ENCODE results near the gene ASB6.

ASB6 gene, protein sequence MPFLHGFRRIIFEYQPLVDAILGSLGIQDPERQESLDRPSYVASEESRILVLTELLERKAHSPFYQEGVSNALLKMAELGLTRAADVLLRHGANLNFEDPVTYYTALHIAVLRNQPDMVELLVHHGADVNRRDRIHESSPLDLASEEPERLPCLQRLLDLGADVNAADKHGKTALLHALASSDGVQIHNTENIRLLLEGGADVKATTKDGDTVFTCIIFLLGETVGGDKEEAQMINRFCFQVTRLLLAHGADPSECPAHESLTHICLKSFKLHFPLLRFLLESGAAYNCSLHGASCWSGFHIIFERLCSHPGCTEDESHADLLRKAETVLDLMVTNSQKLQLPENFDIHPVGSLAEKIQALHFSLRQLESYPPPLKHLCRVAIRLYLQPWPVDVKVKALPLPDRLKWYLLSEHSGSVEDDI

DNA sequence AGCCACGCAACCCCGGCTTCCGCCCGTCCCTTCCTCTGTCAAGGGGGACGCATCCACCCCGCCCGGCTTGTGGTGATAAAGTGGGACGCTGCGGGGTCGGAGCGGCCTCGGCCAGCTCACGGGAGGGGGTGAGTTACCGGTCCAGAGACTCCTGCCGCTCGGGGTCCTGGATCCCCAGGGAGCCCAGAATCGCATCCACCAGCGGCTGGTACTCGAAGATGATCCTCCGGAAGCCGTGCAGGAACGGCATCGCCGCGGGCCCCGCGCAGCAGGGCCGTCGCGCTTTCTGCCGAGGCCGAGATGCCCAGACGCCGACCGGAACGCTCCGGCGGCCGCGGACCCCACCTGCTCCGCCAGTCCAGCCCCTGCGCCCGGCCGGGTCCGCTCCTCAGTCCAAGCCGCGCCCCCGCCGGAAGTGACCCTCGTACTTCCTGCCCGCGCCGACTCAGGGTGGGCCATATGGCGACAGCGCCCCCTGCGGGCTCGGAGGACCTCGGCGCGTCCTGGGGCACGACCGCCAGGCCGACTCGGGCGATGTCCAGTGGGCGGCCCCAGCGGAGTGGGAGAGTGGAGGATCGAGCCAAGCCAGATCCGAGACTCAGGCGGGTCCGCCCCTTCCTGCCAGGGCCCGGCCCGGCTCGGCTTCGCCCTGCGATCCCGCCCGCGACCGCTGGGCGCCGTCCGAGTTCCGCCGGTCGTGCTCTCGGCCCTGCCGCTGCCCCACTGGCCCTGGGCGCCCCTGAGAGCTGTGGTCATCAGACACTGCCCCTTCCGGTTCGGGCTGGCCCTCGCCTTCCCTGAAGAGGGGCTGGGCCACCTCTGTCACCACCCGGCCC is at the start of gene ASB6:
Gene ASB6 (minus strand): TSS at position 402 of the 836 bp plus-strand sequence. CDS start 152 bp downstream, at position 250.
- peak within 1 kb of the TSS; percentile 68 for H3K27ac ChIP-seq
- TF ChIP-seq ZFX (IDR thresholded peaks at IDR 0.05; ENCODE audit: borderline replicate concordance) (no peak), CTCF (IDR thresholded peaks at IDR 0.05) (peak; percentile 99)

GRCh38 chr9:129688285-129689043 is 46.5 kb upstream of the ASB6 start:
- TF ChIP-seq CTCF (IDR thresholded peaks at IDR 0.05), result no peak
- no peak for TF ChIP-seq ZFX (IDR thresholded peaks at IDR 0.05; ENCODE audit: borderline replicate concordance)
- no peak overlapping the region for H3K27ac ChIP-seq

DNA sequence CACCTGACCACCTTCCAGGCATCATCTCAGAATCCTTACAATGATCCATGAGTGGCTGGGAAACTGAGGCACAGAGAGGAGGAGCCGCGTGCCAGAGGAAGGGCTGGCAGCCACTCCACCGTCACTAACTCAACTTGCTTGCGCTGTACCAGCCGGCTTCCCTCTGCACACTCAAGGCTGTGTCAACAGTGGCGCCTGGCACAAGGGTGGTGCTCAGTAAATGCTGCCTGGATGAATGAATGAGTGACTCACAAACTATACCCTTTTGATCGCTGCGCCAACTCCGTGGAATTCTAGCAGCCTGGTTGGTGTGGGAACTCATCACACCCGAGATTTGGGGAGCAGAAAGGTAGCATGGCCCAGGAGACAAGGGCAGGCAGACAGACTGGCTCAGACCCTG is 45.4 kb upstream of the ASB6 start:
- H3K27ac ChIP-seq, result no peak overlapping the region
- TF ChIP-seq CTCF (IDR thresholded peaks at IDR 0.05) (no peak), ZFX (IDR thresholded peaks at IDR 0.05; ENCODE audit: borderline replicate concordance) (no peak)

DNA sequence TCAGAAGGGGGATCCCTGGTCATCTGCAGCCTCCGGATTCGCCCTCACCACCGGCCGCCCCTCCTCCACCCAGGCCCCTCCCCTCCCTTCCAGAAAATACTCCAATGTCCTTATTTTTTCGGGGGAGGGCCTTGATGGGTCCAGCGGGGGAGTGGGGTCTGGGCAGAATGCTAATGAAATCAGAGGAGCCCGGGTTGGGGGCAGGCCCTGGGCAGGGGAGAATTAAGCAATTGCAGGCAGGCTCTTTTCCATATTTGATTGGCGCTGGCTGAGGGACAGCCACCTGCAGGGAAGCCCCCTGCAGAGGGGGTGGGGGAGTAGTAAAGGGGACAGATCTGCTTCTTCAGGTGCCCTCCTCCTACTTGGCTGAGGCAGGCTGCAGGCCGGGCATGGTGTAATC is 44.8 kb upstream of the ASB6 start:
- no peak overlapping the region for H3K27ac ChIP-seq
- TF ChIP-seq ZFX (IDR thresholded peaks at IDR 0.05; ENCODE audit: borderline replicate concordance) (no peak), CTCF (IDR thresholded peaks at IDR 0.05) (no peak)

DNA sequence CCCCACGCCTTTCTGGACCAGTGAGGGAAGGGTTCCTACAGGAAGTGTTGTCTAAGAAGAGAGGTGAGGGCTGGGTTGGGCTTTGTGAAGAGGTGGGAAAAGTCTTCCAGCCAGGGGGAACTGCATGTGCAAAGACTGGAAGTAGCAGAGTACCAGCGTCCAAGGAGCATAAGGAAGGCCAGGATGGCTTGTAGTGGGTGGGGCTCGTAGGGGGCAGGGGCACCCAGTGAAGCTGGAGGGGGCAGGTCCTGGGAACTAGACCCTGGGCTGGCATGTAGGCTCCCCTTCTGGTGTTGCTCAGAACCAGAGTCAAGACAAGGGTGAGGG is 43.9 kb upstream of the ASB6 start:
- H3K27ac ChIP-seq, result no peak overlapping the region
- no peak for TF ChIP-seq ZFX (IDR thresholded peaks at IDR 0.05; ENCODE audit: borderline replicate concordance)
- TF ChIP-seq CTCF (IDR thresholded peaks at IDR 0.05), result no peak

DNA sequence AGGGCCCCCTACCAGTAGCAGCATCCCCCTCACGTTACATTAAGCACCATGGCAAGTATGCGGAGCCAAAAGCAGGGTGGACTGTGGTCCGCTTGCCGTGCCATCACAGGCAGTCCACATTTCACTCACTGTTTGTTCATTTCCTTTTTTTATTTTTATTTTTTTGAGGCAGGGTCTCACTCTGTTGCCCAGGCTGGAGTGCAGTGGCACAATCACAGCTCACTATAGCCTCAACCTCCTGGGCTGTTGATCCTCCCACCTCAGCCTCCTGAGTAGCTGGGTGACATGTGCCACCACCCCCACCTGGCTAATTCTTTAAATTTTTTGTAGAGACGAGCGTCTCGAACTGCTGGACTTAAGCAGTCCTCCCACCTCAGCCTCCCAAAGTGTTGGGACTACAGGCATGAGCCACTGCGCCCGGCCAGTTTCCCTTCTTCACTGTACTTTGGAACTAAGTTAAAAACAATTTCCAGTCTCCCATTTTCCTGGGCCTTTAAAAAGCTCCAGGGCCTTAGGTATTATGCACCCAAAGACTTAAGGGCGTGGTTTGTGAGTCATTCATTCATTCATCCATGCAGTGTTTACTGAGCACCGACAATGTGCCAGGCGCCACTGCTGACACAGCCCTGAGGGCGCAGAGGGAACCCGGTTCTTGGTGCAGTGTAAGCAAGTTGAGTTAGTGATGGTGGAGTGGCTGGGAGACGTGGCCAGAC is 43.4 kb upstream of the ASB6 start:
- TF ChIP-seq CTCF (IDR thresholded peaks at IDR 0.05), result no peak
- no peak overlapping the region for H3K27ac ChIP-seq

All from 22Rv1 (cell line).